Left kidney (tissue), 2 donors: Measurements from ENCODE around the gene JPT2. TPM values are rescaled to one million over a fixed set of nuclear protein-coding genes. Genes with fewer than 3 reads are reported as not detected.

Experiments
- DNase-seq: peaks from one replicate; pipeline ENCODE4 v3.0.0-alpha.2; 2013
- polyA plus RNA-seq: library from polyadenylated mRNA; unstranded; fragments of 120-200 nt; gene quantifications from one replicate; pipeline ENCODE4 v1.2.1, GENCODE V29; 2013; ENCODE audit not compliant: insufficient read length

Gene JPT2
- polyA plus RNA-seq, 1 donor = 82.0 TPM

GRCh38 chr16:1650131-1650530 lies 27.9 kb upstream of the JPT2 start:
- DNase-seq = no peak

DNA sequence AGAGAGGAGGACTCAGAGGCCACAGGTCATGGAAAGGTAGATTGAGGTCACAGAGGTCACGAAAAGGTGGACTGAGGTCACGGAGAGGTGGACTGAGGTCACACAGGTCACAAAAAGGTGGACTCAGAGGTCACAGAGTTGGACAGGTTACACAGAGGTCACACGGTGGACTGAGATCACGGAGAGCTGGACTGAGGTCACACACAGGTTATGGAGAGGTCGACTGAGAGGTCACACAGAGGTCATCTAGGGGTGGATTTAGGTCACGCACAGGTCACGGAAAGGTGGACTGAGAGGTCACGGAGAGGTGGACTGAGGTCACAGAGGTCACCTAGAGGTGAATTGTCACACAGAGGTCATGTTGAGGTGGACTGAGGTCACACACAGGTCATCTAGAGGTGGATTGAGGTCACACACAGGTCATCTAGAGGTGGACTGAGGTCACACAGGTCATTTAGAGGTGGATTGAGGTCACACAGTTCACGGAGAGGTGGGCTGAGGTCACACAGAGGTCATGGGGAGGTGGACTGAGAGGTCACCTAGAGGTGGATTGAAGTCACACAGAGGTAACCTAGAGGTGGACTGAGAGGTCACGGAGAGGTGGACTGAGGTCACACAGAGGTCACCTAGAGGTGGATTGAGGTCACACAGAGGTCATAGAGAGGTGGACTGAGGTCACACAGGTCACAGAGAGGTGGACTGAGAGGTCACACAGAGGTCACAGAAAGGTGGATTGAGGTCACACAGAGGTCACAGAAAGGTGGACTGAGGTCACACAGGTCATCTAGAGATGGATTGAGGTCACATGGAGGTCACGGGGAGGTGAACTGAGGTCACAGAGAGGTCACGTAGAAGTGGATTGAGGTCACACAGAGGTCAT lies 26.7 kb upstream of the JPT2 start:
- no peak for DNase-seq

DNA sequence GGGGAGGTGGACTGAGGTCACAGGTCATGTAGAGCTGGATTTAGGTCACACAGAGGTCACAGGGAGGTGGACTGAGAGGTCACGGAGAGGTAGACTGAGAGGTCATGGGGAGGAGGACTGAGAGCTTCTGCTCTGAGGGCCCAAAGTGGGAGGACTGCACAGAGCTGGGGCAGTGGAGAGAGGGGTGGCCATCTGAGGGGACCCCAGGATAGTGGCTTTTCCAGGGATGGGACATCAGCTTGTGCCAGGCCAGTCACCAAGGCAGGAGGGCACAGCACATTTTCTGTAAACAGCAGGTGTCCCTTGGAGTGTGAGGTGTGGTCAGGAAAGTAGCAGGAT lies 26.1 kb upstream of the JPT2 start:
- no peak for DNase-seq

- no peak for DNase-seq
Observed at GRCh38 chr16:1653023-1653422, 25.1 kb upstream of the JPT2 start.

GRCh38 chr16:1654505-1655268 lies 23.4 kb upstream of the JPT2 start:
- DNase-seq = no peak

- DNase-seq = no peak
Observed at GRCh38 chr16:1655269-1655807, 22.7 kb upstream of the JPT2 start.

DNA sequence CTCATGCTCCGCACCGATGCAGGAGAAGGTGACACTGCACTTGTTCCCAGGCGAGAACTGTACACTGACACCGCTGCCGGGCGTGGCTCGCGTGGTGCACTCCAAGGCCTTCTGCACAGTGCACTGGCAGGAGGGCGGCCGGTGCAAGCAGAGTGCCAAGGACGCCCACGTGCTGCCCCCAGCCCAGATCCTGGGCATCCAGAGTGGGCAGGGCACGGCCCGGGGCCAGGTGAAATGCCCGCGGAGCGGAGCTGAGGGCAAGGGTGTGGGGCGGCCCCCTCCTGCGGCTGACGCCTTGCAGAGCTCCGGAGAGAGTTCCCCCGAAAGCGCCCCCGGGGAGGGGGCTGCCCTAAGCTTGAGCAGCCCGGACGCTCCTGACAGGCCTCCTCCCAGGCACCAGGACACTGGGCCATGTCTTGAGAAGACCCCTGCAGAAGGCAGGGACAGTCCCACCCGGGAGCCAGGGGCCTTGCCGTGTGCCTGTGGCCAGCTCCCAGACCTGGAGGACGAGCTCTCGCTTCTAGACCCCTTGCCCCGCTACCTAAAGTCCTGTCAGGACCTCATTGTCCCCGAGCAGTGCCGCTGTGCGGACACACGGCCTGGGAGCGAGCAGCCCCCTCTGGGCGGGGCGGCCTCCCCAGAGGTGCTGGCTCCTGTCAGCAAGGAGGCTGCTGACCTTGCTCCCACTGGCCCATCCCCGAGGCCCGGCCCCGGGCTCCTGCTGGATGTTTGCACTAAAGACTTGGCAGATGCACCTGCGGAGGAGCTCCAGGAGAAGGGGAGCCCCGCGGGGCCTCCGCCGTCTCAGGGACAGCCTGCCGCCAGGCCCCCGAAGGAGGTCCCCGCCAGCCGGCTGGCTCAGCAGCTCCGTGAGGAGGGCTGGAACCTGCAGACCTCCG lies 21.9 kb upstream of the JPT2 start:
- DNase-seq = no peak

DNA sequence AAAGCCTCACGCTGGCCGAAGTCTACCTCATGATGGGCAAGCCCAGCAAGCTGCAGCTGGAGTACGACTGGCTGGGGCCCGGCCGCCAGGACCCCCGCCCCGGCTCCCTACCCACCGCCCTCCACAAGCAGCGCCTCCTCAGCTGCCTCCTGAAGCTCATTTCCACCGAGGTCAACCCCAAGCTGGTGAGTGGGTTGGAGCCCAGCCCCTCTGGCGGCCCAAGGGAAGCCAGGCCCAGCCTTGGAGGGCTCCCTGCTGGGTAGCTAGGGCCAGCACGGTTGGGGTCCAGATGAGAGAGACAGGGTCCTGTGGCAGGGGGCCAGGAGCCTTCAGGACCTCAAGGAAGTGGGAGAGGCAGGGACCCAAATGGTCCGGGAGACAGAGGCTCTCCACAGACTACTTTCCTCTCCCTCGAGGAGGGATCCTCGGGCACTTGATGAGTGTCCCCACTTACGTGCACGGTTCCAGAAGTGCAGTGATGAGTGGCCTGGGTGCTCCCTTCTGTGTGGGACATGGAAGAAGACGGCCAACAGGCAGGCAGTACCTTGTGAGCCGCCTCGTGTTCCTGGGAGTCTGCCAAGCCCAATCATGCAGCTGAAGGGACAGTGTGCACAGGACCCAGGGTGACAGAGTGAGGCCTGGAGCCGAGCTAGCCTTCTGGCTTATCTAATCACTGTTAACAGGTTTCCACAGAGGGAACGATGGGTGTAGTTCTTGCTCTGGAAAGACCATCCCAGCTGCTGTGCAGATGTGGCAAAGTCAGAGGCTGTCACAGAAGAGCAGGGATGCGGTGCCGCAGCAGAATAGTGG lies 21.1 kb upstream of the JPT2 start:
- DNase-seq = no peak

- DNase-seq = no peak
Observed at GRCh38 chr16:1657841-1658240, 20.2 kb upstream of the JPT2 start.

GRCh38 chr16:1659031-1659430 lies 19.0 kb upstream of the JPT2 start:
- DNase-seq = no peak

DNA sequence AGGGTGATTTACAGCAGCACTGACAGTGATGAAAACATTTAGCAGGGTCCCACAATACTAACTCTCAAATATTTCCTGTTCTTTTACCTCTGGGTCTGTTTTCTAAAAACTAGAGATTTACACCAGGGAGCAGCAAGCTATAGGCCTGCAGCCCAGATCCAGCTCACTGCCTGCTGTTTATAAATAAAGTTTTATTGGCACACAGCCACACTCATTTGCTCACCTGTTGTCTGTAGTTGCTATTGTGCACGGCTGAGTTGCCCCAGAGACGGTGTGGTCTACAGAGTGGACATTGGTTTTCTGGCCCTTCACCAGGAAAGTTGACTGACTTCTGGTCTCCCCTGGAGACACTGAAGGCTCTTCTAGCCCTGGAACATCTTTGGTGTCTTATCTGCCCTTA lies 16.3 kb upstream of the JPT2 start:
- no peak for DNase-seq

DNA sequence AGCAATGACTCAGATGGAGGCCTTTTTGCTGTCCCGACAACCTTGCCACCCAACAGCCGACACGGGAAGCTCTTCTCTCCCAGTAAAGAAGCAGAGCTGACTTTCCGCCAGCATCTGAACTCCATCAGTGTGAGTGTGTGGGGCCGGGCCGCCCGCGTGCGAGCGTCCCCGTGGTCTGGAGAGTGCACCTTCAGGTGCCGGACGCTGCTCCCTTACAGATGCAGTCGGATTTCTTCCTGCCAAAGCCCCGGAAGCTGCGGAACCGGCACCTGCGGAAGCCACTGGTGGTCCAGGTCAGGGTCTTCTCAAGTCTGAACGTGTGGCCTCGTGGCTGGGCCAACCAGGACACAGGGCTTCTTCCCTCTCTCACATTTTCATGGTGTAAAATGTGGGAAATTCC lies 15.5 kb upstream of the JPT2 start:
- DNase-seq = no peak

- no peak for DNase-seq
Observed at GRCh38 chr16:1665829-1666228, 12.2 kb upstream of the JPT2 start.

DNA sequence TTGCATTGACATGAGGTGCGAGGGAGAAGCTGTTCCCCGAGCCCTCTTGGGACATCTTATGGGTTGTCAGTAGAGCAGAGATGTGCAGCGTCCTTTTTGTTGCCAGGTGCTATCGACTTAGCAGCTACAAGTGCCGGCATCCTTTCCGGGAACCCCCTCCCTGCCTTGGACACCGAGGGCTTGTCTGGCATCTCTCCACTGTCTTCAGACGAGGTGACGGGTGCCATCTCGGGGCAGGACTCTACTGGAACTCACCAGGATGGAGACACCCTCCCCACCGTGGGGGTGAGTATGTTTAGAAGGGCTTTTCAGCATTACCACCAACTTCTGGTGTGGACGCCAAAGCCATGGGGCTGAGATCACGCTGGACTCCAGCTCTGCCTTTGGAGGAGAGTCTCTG lies 11.8 kb upstream of the JPT2 start:
- no peak for DNase-seq

DNA sequence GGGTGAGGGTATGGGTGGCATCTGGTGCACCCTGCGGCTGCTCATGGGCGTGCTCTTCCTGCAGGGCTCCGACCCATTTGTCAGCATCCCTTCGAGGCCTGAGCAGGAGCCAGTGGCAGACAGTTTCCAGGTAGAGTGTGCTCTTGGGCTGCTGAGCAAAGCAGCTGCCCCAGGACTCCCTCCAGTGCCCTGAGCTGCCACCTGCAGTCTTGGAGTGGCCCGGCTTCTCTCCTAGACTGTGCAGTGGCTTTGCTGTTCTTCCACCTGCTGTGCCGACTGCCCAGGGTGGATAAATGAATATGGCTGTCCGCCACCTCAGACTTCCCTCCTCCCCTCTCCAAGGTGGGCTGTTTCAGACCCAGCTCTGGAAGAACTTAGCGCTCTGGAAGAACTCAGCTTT lies 10.8 kb upstream of the JPT2 start:
- DNase-seq = no peak

- no peak for DNase-seq
Observed at GRCh38 chr16:1667916-1668315, 10.2 kb upstream of the JPT2 start.

GRCh38 chr16:1668612-1669319 lies 9.3 kb upstream of the JPT2 start:
- no peak for DNase-seq

DNA sequence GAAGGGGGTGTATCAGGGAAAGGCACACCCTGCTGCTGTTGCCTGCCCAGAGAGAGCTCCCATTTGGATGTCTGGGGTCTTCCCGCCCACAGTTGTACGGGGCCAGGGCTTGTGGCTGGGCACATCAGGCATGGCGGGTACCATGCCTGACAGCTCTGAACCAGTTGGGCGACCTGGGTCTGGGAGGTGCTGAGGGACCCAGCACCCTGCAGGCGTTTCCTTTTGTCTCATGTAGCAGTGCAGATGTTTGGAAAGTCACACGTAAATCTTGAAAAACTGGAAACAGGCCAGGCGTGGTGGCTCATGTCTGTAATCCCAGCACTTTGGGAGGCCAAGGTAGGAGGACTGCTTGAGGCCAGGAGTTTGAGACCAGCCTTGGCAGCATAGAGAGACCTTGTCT lies 8.4 kb upstream of the JPT2 start:
- no peak for DNase-seq

- no peak for DNase-seq
Observed at GRCh38 chr16:1670371-1670770, 7.7 kb upstream of the JPT2 start.

DNA sequence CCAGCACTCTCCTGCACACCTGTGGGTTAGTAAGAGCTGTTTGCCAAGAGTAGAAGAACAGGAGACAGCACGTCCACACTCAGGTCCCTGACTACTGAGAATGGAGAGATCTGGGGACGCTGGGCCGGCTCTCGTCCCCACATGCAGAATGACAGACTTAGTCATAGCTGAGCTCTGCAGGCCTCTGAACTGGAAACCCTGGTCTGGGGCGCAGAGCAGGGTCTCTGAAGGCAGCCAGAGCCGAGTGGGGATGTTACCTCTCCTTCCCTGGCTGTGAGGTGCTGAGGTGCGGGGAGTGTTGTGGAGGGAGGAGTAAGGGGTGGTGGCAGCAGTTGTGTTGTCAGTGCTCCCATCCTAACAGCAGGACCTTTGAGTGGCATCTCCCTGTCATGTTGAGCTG lies 7.2 kb upstream of the JPT2 start:
- DNase-seq = no peak
